ENCODE measurements around the gene MAP3K1. TPM values are rescaled to one million over a fixed set of nuclear protein-coding genes. Genes with fewer than 3 reads are reported as not detected.
"Not testable (repeated sequence)": the region's sequence is repeated elsewhere in the genome, so short reads cannot be mapped to it uniquely, and the experiment has no call there.

MAP3K1 gene
- total RNA-seq, 1 donor from 2014 or later: 14.8 TPM

- no peak for DNase-seq (ENCODE audit: low spot score)
- TF ChIP-seq, protein P1, sequence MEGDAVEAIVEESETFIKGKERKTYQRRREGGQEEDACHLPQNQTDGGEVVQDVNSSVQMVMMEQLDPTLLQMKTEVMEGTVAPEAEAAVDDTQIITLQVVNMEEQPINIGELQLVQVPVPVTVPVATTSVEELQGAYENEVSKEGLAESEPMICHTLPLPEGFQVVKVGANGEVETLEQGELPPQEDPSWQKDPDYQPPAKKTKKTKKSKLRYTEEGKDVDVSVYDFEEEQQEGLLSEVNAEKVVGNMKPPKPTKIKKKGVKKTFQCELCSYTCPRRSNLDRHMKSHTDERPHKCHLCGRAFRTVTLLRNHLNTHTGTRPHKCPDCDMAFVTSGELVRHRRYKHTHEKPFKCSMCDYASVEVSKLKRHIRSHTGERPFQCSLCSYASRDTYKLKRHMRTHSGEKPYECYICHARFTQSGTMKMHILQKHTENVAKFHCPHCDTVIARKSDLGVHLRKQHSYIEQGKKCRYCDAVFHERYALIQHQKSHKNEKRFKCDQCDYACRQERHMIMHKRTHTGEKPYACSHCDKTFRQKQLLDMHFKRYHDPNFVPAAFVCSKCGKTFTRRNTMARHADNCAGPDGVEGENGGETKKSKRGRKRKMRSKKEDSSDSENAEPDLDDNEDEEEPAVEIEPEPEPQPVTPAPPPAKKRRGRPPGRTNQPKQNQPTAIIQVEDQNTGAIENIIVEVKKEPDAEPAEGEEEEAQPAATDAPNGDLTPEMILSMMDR (IDR thresholded peaks at IDR 0.05): no peak
- Mint-ChIP-seq H3K4me1 (ENCODE audit: low read depth) (peaks cover 57% of the 10 kb centered on the region), H3K27ac (ENCODE audit: unreplicated experiment) (peak overlapping the region; percentile 83), H3K27me3 (ENCODE audit: low read depth) (no peaks in the 10 kb centered on the region), H3K4me3 (ENCODE audit: unreplicated experiment) (peak overlapping the region; percentile 65), H3K9me3 (ENCODE audit: low read depth) (no peaks in the 10 kb centered on the region), H3K36me3 (ENCODE audit: low read depth) (no peaks in the 10 kb centered on the region)
These were observed 3.9 kb downstream of the MAP3K1 start for GRCh38 chr5:56819060-56819881.

DNA sequence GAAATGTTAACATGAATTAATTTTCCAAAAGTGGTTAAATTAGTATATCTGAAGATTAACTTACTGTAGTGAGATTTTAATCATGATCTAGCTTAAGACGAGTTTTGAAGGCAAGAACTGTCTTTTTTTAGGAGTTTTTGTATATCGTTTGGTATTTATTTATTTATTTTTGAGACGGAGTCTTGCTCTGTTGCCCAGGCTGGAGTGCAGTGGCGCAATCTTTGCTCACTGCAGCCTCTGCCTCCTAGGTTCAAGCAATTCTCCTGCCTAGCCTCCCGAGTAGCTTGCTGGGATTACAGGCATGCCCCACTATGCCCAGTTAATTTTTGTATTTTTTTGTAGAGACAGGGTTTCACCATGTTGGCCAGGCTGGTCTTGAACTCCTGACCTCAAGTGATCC lies 6.5 kb downstream of the MAP3K1 start:
- not testable (repeated sequence) for H3K36me3 Mint-ChIP-seq (ENCODE audit: low read depth); H3K27me3 Mint-ChIP-seq (ENCODE audit: low read depth); H3K4me3 Mint-ChIP-seq (ENCODE audit: unreplicated experiment); DNase-seq (ENCODE audit: low spot score); H3K9me3 Mint-ChIP-seq (ENCODE audit: low read depth); H3K27ac Mint-ChIP-seq (ENCODE audit: unreplicated experiment)
- H3K4me1 Mint-ChIP-seq (ENCODE audit: low read depth): peaks cover 72% of the 10 kb centered on the region

DNA sequence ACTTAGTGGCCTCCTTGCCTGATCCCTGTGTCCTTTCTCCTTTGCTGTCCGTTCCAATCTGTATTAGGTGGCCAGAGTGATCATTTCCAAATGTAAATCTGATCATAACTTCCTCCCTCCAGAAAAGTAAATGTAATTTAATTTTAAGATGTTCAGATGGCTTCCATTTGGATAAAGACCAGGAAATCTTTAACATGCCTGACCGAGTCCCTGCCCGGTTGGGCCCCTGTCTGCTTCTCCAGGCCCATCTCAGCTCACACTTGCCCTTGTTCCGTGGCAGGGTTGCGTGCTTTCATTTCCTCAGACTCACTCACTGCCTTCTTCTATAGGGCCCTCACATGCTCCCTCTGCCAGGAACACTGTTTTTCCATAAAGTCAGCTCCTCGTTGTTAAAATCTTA lies 7.6 kb downstream of the MAP3K1 start:
- H3K4me3 Mint-ChIP-seq (ENCODE audit: unreplicated experiment): no peak overlapping the region
- H3K9me3 Mint-ChIP-seq (ENCODE audit: low read depth): no peaks in the 10 kb centered on the region
- H3K36me3 Mint-ChIP-seq (ENCODE audit: low read depth): no peaks in the 10 kb centered on the region
- H3K27me3 Mint-ChIP-seq (ENCODE audit: low read depth): no peaks in the 10 kb centered on the region
- no peak for DNase-seq (ENCODE audit: low spot score)
- TF ChIP-seq, protein P1 (IDR thresholded peaks at IDR 0.05): no peak
- H3K4me1 Mint-ChIP-seq (ENCODE audit: low read depth): peaks cover 66% of the 10 kb centered on the region
- no peak overlapping the region for H3K27ac Mint-ChIP-seq (ENCODE audit: unreplicated experiment)

DNA sequence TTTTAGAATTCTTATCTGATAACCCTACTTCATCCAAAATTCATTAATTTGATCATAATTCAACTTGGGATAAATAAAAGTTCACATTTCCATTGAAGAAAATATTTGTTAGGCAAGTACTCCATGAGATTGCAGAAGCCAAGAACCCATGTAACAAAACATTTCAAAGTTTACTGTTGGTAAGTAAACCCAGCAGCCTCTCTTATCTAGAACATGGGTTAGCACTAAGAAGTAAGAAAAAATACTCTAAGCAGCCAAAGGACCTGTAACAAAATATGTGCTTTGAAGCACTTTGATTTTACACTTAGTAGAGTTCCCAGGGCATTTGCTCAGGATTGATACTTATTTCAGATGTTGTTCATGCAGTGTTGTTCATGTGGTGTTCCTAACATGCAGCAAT lies 8.7 kb downstream of the MAP3K1 start:
- H3K27ac Mint-ChIP-seq (ENCODE audit: unreplicated experiment): no peak overlapping the region
- no peaks in the 10 kb centered on the region for H3K36me3 Mint-ChIP-seq (ENCODE audit: low read depth)
- no peak for DNase-seq (ENCODE audit: low spot score)
- H3K4me3 Mint-ChIP-seq (ENCODE audit: unreplicated experiment): no peak overlapping the region
- H3K9me3 Mint-ChIP-seq (ENCODE audit: low read depth): no peaks in the 10 kb centered on the region
- peaks cover 65% of the 10 kb centered on the region for H3K4me1 Mint-ChIP-seq (ENCODE audit: low read depth)
- no peaks in the 10 kb centered on the region for H3K27me3 Mint-ChIP-seq (ENCODE audit: low read depth)
- TF ChIP-seq, protein P1 (IDR thresholded peaks at IDR 0.05): no peak

DNA sequence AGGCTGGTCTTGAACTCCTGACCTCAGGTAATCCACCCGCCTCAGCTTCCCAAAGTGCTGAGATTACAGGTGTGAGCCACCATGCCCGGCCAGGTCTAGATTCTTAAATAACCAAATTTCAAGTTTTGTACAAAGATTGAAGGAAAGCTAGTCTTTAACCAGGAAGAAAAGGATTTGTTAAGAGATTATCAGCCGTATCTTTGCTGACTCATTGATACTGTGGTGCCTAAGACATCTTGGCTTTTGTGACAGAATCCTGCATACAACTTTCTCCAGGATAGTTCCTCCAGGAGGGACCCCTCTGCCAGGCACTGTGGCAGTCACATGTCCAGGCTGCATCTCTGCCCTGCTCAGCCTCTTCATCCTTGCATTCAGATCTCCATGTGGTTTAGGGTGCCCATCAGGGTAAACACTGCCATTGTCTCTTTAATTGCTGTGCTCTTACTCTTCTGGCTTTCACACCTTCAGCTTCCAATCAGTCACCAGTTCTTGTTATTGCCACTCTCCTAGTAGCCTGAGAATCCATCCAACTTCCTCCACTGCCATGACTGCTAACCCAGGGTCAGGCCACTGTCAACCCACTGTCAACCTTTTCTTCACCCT lies 10.0 kb downstream of the MAP3K1 start:
- Mint-ChIP-seq H3K4me3 (ENCODE audit: unreplicated experiment) (no peak overlapping the region), H3K27me3 (ENCODE audit: low read depth) (no peaks in the 10 kb centered on the region), H3K4me1 (ENCODE audit: low read depth) (peaks cover 66% of the 10 kb centered on the region), H3K36me3 (ENCODE audit: low read depth) (no peaks in the 10 kb centered on the region), H3K9me3 (ENCODE audit: low read depth) (no peaks in the 10 kb centered on the region), H3K27ac (ENCODE audit: unreplicated experiment) (peak overlapping the region; percentile 34)
- no peak for DNase-seq (ENCODE audit: low spot score)
- TF ChIP-seq, protein P1 (IDR thresholded peaks at IDR 0.05): no peak
